Activated CD4-positive, alpha-beta memory T cell treated with anti-CD3 and anti-CD28 coated beads, Interleukin-2, amount 10 ng/mL, durations not matched to agents 7 days and 5 days (primary cell): Measurements from ENCODE around the gene COX7A2L. TPM values are rescaled to one million over a fixed set of nuclear protein-coding genes. Genes with fewer than 3 reads are reported as not detected.

ENCODE experiments used
- CTCF ChIA-PET: fragments of 350-600 bp; sonication (Branson Sonifier 250); formaldehyde crosslinking; loops from one replicate; lab custom pipeline; 2021; ENCODE audit warnings: antibody characterized with exemption, inconsistent platforms; lab: Charles Lee
- POLR2A ChIA-PET: fragments of 350-600 bp; sonication (Branson Sonifier 250); formaldehyde crosslinking; loops from one replicate; lab custom pipeline; 2021; ENCODE audit warnings: antibody characterized with exemption; lab: Charles Lee
- DNase-seq: peaks from one replicate; pipeline ENCODE4 v3.0.0-alpha.2; 2020
- H3K27ac Mint-ChIP-seq: one replicate; pipeline ENCODE4 v1.8.0; 2021; ENCODE audit warnings: mild to moderate bottlenecking, mixed read lengths
- H3K27me3 Mint-ChIP-seq: one replicate; pipeline ENCODE4 v1.8.0; 2021; ENCODE audit warnings: mixed read lengths
- H3K36me3 Mint-ChIP-seq: one replicate; pipeline ENCODE4 v1.8.0; 2021; ENCODE audit warnings: low read depth, mixed read lengths
- H3K4me1 Mint-ChIP-seq: one replicate; pipeline ENCODE4 v1.8.0; 2021; ENCODE audit warnings: mixed read lengths
- H3K4me3 Mint-ChIP-seq: one replicate; pipeline ENCODE4 v1.8.0; 2021; ENCODE audit warnings: mild to moderate bottlenecking, mixed read lengths
- H3K9me3 Mint-ChIP-seq: one replicate; pipeline ENCODE4 v1.8.0; 2021; ENCODE audit warnings: mixed read lengths
- total RNA-seq, 2 experiments: library from RNA; stranded (reverse); gene quantifications; one replicate each; pipeline ENCODE4 v1.2.3, GENCODE V29; 2021

COX7A2L gene
- total RNA-seq, 2 experiments from 2014 or later, result 102 TPM

GRCh38 chr2:42319265-42319664 is 41.8 kb downstream of the COX7A2L start:
- ChIA-PET CTCF (interaction anchor here (0.6 to 1.7 kb wide), 2 partner anchors 9 to 229 kb away, joined by 3 read pairs; no protein-coding TSS in a partner anchor), POLR2A (no interaction called here)
- no peaks in the 10 kb centered on the region for H3K9me3 Mint-ChIP-seq
- no peak overlapping the region for H3K27ac Mint-ChIP-seq
- no peaks in the 10 kb centered on the region for H3K27me3 Mint-ChIP-seq
- H3K36me3 Mint-ChIP-seq, result peaks cover 67% of the 10 kb centered on the region
- peaks cover 23% of the 10 kb centered on the region for H3K4me1 Mint-ChIP-seq
- no peak for DNase-seq
- no peak overlapping the region for H3K4me3 Mint-ChIP-seq

DNA sequence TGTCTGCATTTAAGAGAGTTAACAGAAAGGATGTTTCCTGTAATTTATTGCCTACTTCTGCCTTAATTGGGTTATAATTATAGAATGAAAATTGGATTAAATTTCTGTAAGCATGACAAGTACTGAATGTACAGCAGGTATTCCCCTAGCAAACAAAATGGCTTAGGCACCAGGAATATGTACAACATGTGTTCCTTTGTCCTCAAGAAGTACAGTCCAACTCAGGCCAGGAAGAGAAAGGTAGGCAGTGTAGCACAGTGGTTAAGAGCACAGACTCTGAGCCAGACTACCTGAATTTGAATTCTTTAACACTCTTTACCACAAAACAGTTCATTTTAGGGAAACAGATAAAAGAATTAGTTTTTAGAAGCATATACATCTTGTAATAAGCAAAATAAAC is 43.1 kb downstream of the COX7A2L start:
- no peak for DNase-seq
- Mint-ChIP-seq H3K4me3 (no peak overlapping the region), H3K27me3 (no peaks in the 10 kb centered on the region), H3K4me1 (peaks cover 23% of the 10 kb centered on the region), H3K9me3 (no peaks in the 10 kb centered on the region), H3K27ac (no peak overlapping the region), H3K36me3 (peaks cover 63% of the 10 kb centered on the region)
- POLR2A ChIA-PET, result no interaction called here
- CTCF ChIA-PET, result interaction anchor here (2.2 kb wide), 1 partner anchor 222 kb away, joined by 7 read pairs; no protein-coding TSS in a partner anchor

GRCh38 chr2:42317486-42317885 is 43.5 kb downstream of the COX7A2L start:
- ChIA-PET CTCF (interaction anchor here (2.2 kb wide), 1 partner anchor 222 kb away, joined by 7 read pairs; no protein-coding TSS in a partner anchor), POLR2A (no interaction called here)
- Mint-ChIP-seq H3K4me3 (no peak overlapping the region), H3K27ac (no peak overlapping the region), H3K36me3 (peaks cover 59% of the 10 kb centered on the region), H3K27me3 (no peaks in the 10 kb centered on the region), H3K4me1 (peaks cover 23% of the 10 kb centered on the region), H3K9me3 (no peaks in the 10 kb centered on the region)
- DNase-seq, result no peak

GRCh38 chr2:42316910-42317309 is 44.1 kb downstream of the COX7A2L start:
- H3K4me3 Mint-ChIP-seq, result no peak overlapping the region
- DNase-seq, result no peak
- H3K36me3 Mint-ChIP-seq, result peaks cover 60% of the 10 kb centered on the region
- CTCF ChIA-PET, result interaction anchor here (2.2 kb wide), 1 partner anchor 221 kb away, joined by 7 read pairs; no protein-coding TSS in a partner anchor
- H3K27ac Mint-ChIP-seq, result no peak overlapping the region
- H3K9me3 Mint-ChIP-seq, result no peaks in the 10 kb centered on the region
- POLR2A ChIA-PET, result no interaction called here
- H3K27me3 Mint-ChIP-seq, result no peaks in the 10 kb centered on the region
- H3K4me1 Mint-ChIP-seq, result peaks cover 23% of the 10 kb centered on the region

DNA sequence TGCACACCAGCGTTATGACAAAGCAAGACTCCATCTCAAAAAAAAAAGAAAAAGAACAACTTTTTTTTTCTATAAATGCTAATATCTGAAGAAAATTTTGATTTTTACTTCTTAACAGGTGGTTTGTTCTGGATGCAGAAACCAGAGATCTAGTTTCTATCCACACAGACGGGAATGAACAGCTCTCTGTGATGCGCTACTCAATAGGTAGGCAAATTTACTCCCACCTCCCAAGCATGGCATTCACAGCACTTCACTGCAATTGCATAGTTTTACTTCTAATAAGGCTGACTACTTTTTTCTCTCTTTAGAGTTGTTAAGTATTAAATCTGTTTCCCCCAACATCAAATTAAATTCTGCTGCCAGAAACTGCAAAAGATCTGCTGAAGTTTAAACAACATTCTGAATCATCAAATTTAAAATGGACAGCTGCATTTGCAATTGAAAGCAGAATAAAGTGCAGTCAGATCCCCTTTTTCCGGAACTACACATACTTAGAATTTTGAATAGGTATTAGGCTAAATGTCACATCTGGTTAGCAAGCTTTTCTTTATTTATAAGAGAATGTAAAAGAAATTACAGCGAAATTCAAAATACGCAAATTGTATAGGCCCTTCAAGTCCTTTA is 45.1 kb downstream of the COX7A2L start:
- DNase-seq, result no peak
- H3K9me3 Mint-ChIP-seq, result no peaks in the 10 kb centered on the region
- peaks cover 19% of the 10 kb centered on the region for H3K4me1 Mint-ChIP-seq
- ChIA-PET CTCF (interaction anchor here (2.2 kb wide), 1 partner anchor 220 kb away, joined by 7 read pairs; no protein-coding TSS in a partner anchor), POLR2A (no interaction called here)
- H3K27me3 Mint-ChIP-seq, result no peaks in the 10 kb centered on the region
- H3K36me3 Mint-ChIP-seq, result peaks cover 55% of the 10 kb centered on the region
- no peak overlapping the region for H3K4me3 Mint-ChIP-seq
- H3K27ac Mint-ChIP-seq, result no peak overlapping the region

DNA sequence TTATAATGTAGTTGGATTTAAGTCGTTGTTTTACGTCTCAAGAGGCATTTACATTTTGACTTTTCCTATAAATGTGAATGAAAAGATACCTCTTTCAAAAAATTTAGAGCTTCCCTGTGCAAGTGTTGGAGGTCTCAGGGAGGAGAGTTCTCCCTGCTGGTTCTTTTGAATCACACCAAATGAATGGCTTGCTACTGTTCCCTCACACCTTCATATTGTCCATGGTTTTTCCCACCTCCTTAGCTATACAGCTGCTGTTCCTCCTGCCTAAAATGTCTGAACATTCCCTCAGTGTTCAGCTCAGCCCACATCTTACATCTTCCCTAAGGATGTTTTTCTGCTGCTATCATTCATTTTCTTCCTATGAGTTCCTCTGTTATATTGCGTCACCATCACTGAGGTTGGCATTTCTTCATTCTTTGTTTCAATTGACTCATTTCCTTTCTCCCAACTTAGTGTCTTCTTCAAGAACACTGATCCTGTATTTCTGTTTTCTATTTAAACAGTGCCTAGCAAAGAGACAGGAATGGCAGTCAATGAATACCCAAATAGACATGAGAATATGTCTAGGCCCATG is 46.0 kb downstream of the COX7A2L start:
- peaks cover 15% of the 10 kb centered on the region for H3K4me1 Mint-ChIP-seq
- H3K36me3 Mint-ChIP-seq, result peaks cover 54% of the 10 kb centered on the region
- ChIA-PET POLR2A (interaction anchor here (1.5 kb wide), 1 partner anchor 45 kb away, joined by 3 read pairs; no protein-coding TSS in a partner anchor), CTCF (no interaction called here)
- no peaks in the 10 kb centered on the region for H3K9me3 Mint-ChIP-seq
- DNase-seq, result no peak
- H3K27me3 Mint-ChIP-seq, result no peaks in the 10 kb centered on the region
- H3K27ac Mint-ChIP-seq, result peak overlapping the region; percentile 26
- H3K4me3 Mint-ChIP-seq, result no peak overlapping the region

DNA sequence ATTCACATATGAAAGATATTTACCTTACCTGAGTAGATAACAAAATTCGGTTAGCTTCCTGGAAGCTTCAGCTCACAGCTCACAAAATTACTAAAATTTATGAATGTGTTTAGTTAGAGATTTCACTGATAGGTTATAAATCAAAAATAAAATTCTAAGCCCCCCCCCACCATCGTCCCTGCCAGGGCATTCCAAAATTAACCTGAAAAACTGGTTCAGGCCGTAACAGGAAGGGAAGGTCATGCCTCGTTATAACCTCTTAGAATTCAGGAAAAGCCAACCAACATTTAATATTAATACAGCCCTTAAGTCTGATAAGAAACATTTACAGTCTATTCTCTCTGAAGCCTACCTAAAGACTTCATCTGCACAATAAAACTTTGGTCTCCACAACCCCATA is 48.9 kb downstream of the COX7A2L start:
- Mint-ChIP-seq H3K4me3 (no peak overlapping the region), H3K27ac (no peak overlapping the region), H3K36me3 (peaks cover 48% of the 10 kb centered on the region), H3K4me1 (peaks cover 11% of the 10 kb centered on the region), H3K27me3 (no peaks in the 10 kb centered on the region), H3K9me3 (no peaks in the 10 kb centered on the region)
- ChIA-PET CTCF (interaction anchor here (1.0 kb wide), 1 partner anchor 16 kb away, joined by 3 read pairs; no protein-coding TSS in a partner anchor), POLR2A (interaction anchor here (1.8 kb wide), 1 partner anchor 11 kb away, joined by 6 read pairs; no protein-coding TSS in a partner anchor)
- DNase-seq, result no peak

DNA sequence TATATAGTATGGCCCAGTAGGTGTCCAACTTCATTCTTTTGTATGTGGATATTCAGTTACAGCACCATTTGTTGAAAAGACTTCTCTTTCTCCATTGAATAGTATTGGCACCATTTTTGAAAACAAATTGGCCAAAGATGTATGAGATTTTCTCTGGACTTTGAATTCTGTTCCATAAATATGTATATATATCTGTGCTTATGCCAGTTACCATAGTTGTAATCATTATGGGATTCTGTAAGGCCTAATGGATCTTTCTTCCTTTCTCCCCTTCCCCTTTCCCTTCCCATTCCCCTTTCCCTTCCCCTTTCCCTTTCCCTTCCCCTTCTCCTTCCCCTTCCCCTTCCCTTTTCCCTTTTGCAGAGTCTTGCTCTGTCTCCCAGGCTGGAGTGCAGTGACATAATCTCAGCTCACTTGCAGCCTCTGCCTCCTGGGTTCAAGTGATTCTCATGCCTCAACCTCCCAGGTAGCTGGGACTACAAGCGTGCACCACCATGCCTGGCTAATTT is 51.0 kb downstream of the COX7A2L start:
- ChIA-PET CTCF (interaction anchor here (1.1 kb wide), 1 partner anchor 10 kb away, joined by 3 read pairs; no protein-coding TSS in a partner anchor), POLR2A (no interaction called here)
- Mint-ChIP-seq H3K27me3 (no peaks in the 10 kb centered on the region), H3K36me3 (peaks cover 48% of the 10 kb centered on the region), H3K4me1 (peaks cover 15% of the 10 kb centered on the region), H3K27ac (no peak overlapping the region), H3K4me3 (no peak overlapping the region), H3K9me3 (no peaks in the 10 kb centered on the region)
- no peak for DNase-seq

DNA sequence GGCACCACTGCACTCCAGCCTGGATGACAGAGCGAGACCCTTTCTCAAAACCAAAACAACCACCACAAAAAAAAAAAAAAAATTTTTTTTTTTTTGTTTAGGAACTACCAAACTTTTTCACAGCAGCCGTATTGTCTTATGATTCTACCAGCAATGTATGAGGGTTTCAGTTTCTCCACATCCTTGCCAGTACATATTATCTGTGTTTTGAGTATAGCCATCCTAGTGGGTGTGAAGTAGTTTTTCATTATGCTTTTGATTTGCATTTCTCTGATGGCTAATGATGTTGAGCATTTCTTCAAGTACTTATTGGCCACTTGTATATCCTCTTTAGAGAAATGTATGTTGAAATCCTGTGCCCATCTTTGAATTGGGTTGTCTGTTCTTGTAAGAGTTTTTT is 51.7 kb downstream of the COX7A2L start:
- Mint-ChIP-seq H3K27ac (no peak overlapping the region), H3K4me1 (peaks cover 8% of the 10 kb centered on the region), H3K36me3 (peaks cover 45% of the 10 kb centered on the region), H3K4me3 (no peak overlapping the region), H3K9me3 (no peaks in the 10 kb centered on the region), H3K27me3 (no peaks in the 10 kb centered on the region)
- no peak for DNase-seq
- ChIA-PET CTCF (interaction anchor here (0.7 to 1.4 kb wide), 3 partner anchors 19 to 214 kb away, joined by 3 to 5 read pairs (median 4); no protein-coding TSS in a partner anchor), POLR2A (interaction anchor here (0.6 kb wide), 1 partner anchor 10 kb away, joined by 3 read pairs; no protein-coding TSS in a partner anchor)

DNA sequence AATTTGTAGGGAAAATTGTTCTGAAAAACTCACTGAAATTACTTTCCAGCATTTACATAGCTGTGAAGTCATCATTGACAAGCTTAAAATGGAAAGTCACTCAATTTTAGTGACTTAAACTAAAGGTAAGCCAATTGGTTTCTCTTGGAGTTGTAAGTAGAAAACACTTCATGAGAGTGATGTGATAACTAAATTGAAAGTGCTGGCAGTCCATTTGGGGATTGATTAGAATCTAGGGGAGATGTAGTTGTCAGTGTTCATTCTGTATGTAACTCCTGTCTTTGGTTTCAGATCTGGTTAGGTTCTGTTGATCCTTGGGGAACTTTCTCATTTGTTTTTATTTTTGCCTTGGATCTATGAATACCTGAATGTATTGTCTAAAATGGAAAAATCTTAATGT is 53.8 kb downstream of the COX7A2L start:
- DNase-seq, result no peak
- no peaks in the 10 kb centered on the region for H3K9me3 Mint-ChIP-seq
- H3K36me3 Mint-ChIP-seq, result peaks cover 57% of the 10 kb centered on the region
- peaks cover 7% of the 10 kb centered on the region for H3K4me1 Mint-ChIP-seq
- ChIA-PET CTCF (interaction anchor here (0.9 kb wide), 2 partner anchors 22 to 211 kb away, joined by 3 to 4 read pairs; no protein-coding TSS in a partner anchor), POLR2A (no interaction called here)
- no peaks in the 10 kb centered on the region for H3K27me3 Mint-ChIP-seq
- H3K27ac Mint-ChIP-seq, result no peak overlapping the region
- H3K4me3 Mint-ChIP-seq, result no peak overlapping the region

DNA sequence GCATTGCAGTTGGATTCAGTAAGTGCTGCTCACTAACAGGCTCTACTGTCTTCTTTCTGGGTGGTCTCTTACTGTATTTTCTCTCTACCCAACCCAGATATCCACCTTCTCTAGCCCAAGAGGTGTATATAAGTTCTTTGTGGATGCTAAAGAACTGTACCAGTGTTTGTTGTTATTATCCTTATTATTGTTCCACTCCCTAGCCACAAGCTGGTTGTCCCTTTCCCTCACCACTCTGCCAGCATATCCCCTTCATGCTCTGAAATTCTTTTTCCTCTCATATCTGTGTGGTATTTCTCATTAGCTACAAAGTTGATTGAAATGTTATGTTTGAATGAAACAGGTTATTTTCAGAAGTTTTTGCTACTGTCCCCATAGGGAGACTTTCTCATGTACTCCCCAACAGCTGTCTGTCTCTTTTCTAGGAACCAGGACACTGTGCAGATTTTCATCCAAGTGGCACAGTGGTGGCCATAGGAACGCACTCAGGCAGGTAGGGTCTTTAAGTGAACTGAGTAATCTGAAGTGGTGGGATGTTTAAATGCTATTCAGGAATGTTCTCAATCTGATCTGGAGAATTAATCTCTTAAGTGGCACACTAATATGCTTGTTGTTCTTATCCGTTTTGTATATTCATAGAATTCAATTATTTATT is 56.8 kb downstream of the COX7A2L start:
- peaks cover 21% of the 10 kb centered on the region for H3K4me1 Mint-ChIP-seq
- ChIA-PET POLR2A (no interaction called here), CTCF (interaction anchor here (1.1 kb wide), 1 partner anchor 210 kb away, joined by 4 read pairs; no protein-coding TSS in a partner anchor)
- H3K27ac Mint-ChIP-seq, result no peak overlapping the region
- H3K4me3 Mint-ChIP-seq, result no peak overlapping the region
- H3K36me3 Mint-ChIP-seq, result peaks cover 62% of the 10 kb centered on the region
- no peak for DNase-seq
- H3K9me3 Mint-ChIP-seq, result no peaks in the 10 kb centered on the region
- no peaks in the 10 kb centered on the region for H3K27me3 Mint-ChIP-seq

DNA sequence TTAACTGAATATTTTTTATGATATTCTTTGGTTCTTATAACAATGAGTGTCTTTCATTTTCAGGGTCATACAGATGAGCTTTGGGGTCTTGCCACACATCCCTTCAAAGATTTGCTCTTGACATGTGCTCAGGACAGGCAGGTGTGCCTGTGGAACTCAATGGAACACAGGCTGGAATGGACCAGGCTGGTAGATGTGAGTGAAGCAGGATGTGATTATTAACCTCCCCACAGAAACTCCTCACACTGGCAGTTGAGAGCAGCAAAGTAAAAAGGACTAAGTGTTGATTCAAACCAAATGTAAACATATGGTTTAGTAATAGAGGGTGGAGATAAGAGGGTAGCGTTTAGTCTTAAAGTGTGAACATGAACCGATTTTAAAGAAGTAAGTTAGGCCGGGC is 57.8 kb downstream of the COX7A2L start:
- H3K4me3 Mint-ChIP-seq, result no peak overlapping the region
- ChIA-PET CTCF (no interaction called here), POLR2A (no interaction called here)
- H3K36me3 Mint-ChIP-seq, result peaks cover 65% of the 10 kb centered on the region
- no peaks in the 10 kb centered on the region for H3K27me3 Mint-ChIP-seq
- DNase-seq, result no peak
- no peak overlapping the region for H3K27ac Mint-ChIP-seq
- H3K4me1 Mint-ChIP-seq, result peaks cover 30% of the 10 kb centered on the region
- no peaks in the 10 kb centered on the region for H3K9me3 Mint-ChIP-seq
